GM18867 (cell line): Measurements from ENCODE around the gene NTHL1.

Experiments used
- ATAC-seq: cut with Tn5 transposase; IDR thresholded peaks from one replicate; pipeline ENCODE4 v1.9.1; 2021; ENCODE audit warnings: mild to moderate bottlenecking, moderate library complexity; ENCODE audit not compliant: unreplicated experiment

Gene NTHL1

DNA sequence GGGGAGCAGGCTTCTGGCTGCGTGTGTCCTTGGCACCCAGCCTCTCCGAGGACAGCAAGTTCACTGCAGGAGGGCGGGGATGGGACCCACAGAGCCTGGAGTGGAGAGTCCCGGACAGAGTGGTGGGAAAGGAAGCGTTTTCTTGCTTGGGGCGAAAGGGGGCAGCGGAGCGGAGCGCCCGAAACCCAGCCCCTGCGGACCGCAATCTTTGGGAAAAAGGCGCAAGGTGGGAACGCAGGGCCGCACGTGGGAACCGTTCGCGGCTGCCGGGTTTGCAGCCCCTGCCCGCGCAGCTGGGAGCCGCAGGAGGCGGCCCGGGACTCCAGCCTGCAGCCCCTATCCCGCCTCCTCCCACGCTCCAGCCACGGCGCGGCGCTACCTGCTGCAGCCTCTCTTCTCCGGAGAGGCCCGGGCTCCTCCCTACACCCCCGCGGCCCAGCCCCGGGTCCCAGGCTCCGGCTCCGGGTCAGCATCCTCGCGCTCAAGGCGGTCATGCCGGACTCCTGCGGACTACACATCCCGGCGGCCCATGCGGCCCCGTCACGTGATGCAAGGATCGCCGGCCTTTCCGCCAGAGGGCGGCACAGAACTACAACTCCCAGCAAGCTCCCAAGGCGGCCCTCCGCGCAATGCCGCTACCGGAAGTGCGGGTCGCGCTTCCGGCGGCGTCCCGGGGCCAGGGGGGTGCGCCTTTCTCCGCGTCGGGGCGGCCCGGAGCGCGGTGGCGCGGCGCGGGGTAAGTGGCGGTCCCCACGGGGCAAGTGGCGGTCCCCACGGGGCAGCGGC, at the start of gene NTHL1, which contains the start of gene TSC2:
TSS of gene NTHL1 (minus strand) at position 505 of the 786 bp plus-strand sequence. CDS start at position 494, 11 bp downstream.
TSS of gene TSC2 (plus strand) at position 656 of the 786 bp plus-strand sequence. CDS start 631 bp downstream, outside the sequence.
- ATAC-seq: peak; percentile 90

GRCh38 chr16:2096853-2097595, 49.4 kb upstream of the NTHL1 start:
- ATAC-seq: no peak

DNA sequence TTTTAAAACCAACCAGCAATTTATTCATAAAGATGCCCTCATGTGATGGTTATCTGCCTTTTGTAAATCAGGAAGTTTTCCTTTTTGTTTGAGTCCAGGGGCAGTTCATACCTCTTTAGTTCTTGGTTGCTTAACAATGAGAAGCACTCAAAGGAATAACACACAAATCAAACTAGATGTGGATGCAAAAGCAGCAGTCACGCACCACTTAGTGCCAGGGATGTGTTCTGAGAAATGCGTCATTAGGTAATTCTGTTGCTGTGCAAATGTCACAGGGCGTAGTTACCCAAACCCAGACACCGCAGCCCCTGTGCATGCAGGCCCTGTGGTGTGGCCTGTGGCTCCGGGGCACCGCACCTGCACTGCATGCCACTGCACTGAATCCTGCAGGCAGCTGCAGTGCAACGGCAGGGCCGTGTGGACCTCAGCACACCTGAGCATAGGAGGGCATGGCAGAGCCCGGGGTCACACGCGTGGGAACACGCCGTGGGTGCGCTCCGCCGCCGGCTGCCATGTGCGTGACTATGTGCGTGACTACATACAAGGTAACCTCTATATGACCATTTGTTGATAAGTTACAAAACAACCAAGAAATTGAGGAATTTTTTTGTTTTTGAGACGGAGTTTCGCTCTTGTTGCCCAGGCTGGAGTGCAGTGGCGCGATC, 48.4 kb upstream of the NTHL1 start:
- ATAC-seq: no peak

DNA sequence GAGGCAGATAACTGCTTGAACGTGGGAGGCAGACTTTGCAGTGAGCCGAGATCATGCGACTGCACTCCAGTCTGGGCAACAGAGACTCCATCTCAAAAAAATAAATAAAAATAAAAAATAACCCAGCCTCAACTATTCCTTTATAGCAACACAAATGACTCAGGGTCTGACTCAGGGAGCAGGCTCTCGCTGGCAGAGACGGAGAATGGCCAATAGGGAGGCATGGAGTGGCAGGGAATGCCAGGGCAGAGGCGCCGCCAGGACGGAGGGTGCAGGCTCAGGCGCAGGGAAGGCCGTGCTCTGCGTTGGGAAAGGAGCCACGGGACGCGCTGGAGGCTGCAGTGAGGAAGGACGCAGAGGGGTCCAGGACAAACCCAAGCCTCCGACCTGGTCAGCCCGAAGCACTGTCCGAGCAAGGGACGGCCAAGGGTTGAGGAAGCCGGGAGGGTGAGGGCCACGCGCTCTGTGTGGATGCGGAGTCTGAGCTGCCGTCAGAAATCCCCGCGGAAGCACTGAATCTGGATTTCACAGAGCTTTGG, 47.8 kb upstream of the NTHL1 start:
- no peak for ATAC-seq

DNA sequence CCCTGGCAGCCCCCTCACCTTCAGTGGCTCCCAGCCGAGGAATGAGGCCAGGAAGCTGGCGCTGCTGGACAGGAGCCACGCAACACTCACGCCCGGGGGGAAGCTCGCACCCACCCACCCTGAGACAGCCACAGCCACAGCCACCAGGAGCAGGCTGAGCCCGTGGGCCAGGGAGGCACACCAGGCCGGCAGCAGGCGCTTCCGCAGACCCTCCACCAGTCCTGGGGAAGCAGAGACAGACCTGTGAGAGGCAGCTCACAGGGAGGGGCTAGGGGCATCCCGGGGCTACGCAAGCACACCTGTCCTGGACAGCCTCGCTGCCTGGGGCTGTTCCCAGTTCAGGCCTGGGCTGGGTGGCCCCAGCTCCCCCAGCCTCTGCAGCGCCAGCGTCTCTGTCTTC, 46.2 kb upstream of the NTHL1 start:
- no peak for ATAC-seq

DNA sequence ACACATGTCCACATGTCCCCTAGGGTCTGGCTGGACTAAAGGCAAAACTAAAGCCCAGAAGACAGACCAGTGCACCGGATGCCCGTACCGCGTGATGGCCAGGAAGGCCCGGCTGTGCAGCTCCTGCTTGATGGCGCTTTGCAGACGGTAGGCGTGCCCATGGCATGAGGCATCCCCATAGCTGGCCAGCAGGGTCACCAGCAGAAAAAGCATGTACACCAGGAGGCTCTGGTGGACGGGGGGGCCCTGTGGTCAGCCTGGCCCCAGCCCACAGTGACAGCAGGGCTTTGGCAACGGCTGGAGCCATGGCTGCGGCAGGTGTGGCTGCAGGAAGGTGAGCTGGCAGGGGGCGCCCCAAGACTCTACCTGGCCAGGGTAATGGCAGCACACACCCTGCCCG, 45.2 kb upstream of the NTHL1 start:
- ATAC-seq: no peak

DNA sequence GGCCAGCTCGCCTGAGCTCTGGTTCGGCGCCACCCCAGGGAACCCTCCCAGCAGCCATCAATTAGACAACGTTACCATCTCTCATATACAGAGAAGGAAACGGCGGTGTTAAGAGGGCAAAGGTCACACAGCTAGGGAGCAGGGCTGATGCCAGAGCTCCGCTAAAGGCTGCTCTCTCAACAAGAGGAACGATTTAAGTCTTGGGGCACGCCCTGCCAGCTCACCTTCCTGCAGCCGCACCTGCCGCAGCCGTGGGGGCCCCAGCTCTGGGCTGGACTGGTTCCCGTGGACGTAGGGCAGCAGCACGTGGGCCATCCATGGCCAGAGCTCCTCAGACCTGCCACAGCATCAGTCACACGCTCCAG, 44.6 kb upstream of the NTHL1 start:
- no peak for ATAC-seq

DNA sequence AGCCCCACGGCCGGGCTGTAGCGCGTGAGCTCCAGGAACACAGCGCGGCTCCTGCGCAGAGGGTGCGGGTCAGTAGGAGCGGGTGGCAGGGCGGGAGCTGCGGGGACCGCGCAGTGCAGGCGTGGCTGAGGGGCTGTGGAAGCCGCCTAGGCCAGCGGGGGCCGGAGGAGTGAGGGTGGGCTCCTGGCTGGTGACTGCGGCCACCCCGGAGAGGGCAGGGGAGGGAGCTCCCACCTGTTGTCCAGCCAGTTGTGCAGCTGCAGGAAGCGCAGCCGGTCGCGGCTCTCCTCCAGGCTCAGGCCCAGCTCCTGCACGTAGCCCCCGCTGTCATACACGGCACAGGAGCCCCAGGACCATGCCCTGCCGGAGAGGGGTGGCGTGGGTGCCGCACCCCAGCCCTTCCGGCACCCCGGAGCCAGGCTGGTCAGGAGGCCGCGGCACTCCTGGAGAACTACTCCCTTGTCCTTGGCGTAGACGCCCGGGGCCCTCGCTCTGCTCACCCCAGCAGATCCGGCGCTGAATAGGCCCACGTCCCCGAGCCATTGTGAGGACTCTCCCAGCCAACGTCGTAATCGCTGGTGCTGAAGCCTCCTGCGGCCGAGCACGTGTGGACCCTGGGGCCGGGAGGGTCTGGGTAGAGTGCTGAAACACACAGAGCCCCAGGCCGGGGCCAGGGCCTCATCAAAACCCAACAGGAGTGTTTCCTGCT, 44.1 kb upstream of the NTHL1 start:
- ATAC-seq: no peak

- ATAC-seq: no peak
These were observed 43.3 kb upstream of the NTHL1 start for GRCh38 chr16:2090777-2091546.

DNA sequence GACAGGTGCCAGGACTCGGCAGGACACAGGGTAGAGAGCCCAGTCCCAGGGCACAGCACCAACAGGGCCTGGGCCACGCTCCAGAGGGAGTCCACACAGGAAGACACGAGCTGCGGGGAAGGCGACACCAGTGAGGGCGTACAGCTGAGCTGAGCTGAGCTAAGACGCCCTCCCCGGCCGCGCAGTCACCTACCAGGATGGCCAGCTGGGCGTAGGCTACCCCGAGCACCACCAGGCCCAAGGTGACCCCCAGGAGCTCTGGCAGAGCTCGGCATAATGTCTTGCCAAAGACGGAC, 42.8 kb upstream of the NTHL1 start:
- ATAC-seq: no peak

DNA sequence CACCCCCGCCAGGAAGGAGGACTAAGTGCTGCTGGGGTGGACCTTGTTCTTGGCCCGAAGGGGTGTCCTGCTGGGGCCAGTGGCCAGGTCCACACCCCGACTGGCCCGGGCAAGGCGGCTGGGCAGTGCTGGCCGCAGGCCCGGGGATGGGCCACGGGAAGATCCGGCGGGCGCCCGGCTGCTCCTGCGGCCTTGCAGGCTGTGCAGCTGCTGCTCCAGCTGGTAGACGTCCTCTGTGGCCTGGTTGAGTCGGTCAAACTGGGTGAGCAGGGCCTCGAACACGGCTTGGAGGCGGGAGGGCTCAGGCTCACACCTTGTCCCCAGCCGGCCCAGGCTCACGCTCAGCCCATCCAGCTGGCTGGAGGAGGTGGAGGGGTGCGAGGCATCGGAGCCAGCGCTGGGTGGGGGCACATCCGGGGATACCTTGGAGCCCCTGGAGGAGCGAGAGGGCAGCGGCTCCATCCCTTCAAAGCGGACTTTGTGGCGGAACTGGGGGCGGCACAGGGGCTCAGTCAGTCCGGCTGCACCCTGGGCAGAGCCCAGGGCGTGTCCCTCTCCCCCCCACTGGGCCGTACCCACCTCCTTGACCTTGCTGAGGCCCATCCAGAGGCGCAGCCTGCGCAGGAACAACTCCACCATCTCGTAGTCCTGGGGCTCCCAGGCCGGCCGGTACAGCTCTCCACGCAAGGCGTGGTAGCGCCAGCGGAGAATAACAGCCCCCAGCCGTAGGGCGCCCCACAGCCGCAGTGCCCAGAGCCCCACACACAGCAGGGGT, 42.3 kb upstream of the NTHL1 start:
- no peak for ATAC-seq

DNA sequence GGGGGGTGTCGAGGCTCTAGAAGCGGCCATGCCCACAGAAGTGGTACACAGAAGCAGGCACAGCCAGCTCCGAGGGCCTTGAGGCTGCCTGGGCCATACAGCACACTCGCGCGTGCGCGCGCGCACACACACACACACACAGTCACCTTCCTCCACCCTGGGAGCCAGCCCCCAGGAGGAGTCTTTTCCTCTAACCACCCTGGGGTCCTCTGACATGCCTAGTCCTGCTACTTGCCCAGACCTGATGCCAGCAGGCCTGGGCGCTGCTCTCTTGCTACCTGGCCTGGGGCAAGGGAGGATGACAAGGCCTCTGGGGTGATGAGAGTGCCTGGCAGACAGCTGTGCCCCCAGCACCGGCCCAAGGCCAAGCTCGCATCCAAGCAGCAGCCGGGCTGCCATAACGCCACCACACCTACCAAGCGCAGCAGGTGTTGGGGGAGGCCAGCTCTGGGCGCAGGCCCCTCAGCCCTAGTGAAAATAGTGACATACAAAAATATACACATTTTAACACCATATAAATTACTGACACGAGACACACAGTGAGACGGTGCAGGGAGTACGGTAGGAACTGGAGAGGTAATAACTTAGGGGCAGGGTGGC, 41.2 kb upstream of the NTHL1 start:
- ATAC-seq: no peak

GRCh38 chr16:2087748-2088631, 40.4 kb upstream of the NTHL1 start:
- no peak for ATAC-seq

- no peak for ATAC-seq
These were observed 39.4 kb upstream of the NTHL1 start for GRCh38 chr16:2086812-2087747.

DNA sequence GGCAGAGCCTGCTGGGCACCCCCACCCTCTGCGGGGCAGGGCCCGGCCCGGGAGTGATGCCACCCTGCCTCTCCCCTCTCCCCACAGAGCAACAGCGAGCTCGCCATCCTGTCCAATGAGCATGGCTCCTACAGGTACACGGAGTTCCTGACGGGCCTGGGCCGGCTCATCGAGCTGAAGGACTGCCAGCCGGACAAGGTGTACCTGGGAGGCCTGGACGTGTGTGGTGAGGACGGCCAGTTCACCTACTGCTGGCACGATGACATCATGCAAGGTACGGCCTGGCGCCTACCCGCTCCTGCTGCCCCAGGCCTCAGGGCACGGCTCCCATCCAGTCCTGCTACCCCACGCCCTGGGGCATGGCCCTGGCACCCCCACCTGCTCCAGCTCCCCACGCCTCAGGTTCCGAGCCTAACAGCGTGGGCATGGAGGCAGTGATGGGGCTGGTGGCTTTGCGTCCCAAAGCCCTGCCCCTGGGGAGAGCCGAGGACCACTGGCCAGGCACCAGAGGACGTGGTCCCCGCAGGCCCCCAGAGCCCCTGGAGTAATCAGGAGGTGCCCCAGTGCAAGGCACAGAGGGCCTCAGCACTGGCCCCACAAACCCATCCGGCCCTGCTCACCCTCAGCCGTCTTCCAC, 38.6 kb upstream of the NTHL1 start:
- ATAC-seq: no peak

- no peak for ATAC-seq
These were observed 38.0 kb upstream of the NTHL1 start for GRCh38 chr16:2085669-2086068.
